HCT116 (cell line): ENCODE measurements around the gene KIF5A. TPM values are rescaled to one million over a fixed set of nuclear protein-coding genes. Genes with fewer than 3 reads are reported as not detected.

Source experiments
- ATAC-seq: fragments of 200-7000 bp; cut with Tn5 transposase; 2 replicates; pipeline ENCODE4 v1.9.1; 2020; ENCODE audit warnings: mild to moderate bottlenecking, moderate library complexity
- BruUV-seq: library from RNA; stranded (reverse); fragments of 400-500 nt; replicated peaks from 2 replicates; lab custom pipeline; 2021; lab: Mats Ljungman, UMichigan
- CTCF ChIA-PET: fragments of 300-600 bp; sonication (Branson Sonifier 250); formaldehyde crosslinking; loops from one replicate; lab custom pipeline; 2021; ENCODE audit warnings: antibody characterized with exemption; lab: Charles Lee
- POLR2A ChIA-PET: fragments of 300-600, 350-600 bp; sonication (Branson Sonifier 250); formaldehyde crosslinking; loops from one replicate; lab custom pipeline; 2021; ENCODE audit warnings: antibody characterized with exemption; lab: Charles Lee
- RAD21 ChIA-PET, 2 experiments: fragments of 300-600 bp; sonication (Branson Sonifier 250); formaldehyde crosslinking; loops; one replicate each; lab custom pipeline; 2023; ENCODE audit warnings: low total read pairs in 2 of 2; ENCODE audit not compliant: uncharacterized antibody in 2 of 2, unreplicated experiment in 2 of 2, low non-redundant PET in 1 of 2; lab: Charles Lee
- DNase-seq: peaks from one replicate; pipeline ENCODE4 v3.0.0-alpha.2; 2010; ENCODE audit warnings: low read depth, low spot score
- H2AFZ ChIP-seq: fragments of 200-600 bp; shearing (Covaris generic), sonication (generic); 2 replicates; pipeline ENCODE4 v1.6.1; 2017; ENCODE audit warnings: low read depth, mixed run types, mixed read lengths, antibody characterized with exemption, low read length; ENCODE audit not compliant: poor library complexity, severe bottlenecking
- H3K27ac ChIP-seq: 2 replicates; pipeline ENCODE4 v1.5.1; 2012; ENCODE audit warnings: low read depth, low read length
- H3K27me3 ChIP-seq: fragments of 200-600 bp; sonication (generic); 2 replicates; pipeline ENCODE4 v1.6.1; 2016; ENCODE audit warnings: mixed run types, low read length, mixed read lengths; ENCODE audit not compliant: insufficient read depth
- H3K36me3 ChIP-seq, 2 experiments: fragments of 200-500 bp in 1 of 2; fragments of 200-600 bp in 1 of 2; sonication (Bioruptor generic) in 1 of 2; sonication (generic) in 1 of 2; 2 replicates each; pipeline versions ENCODE4 v1.5.1 to v1.6.1; 2014 to 2016; ENCODE audit warnings: low read length in 2 of 2, inconsistent platforms in 1 of 2, mixed read lengths in 1 of 2, mixed run types in 1 of 2; ENCODE audit not compliant: insufficient read depth in 2 of 2, control insufficient read depth in 1 of 2
- H3K4me1 ChIP-seq, 2 experiments: fragments of 200-600 bp in 1 of 2; sonication (generic) in 1 of 2; 2 replicates each; pipeline versions ENCODE4 v1.5.1 to v1.6.1; 2012 to 2017; ENCODE audit warnings: low read length in 2 of 2, inconsistent platforms in 1 of 2, mild to moderate bottlenecking in 1 of 2, mixed read lengths in 1 of 2, mixed run types in 1 of 2, moderate library complexity in 1 of 2; ENCODE audit not compliant: insufficient read depth in 2 of 2, control insufficient read depth in 1 of 2
- H3K4me2 ChIP-seq: fragments of 200-600 bp; sonication (generic); 2 replicates; pipeline ENCODE4 v1.6.1; 2017; ENCODE audit warnings: mixed run types, low read length, mixed read lengths
- H3K4me3 ChIP-seq, 2 experiments: fragments of 200-600 bp in 1 of 2; sonication (generic) in 1 of 2; replicated peaks in 1 of 2; 2 replicates each; pipeline ENCODE4 v1.5.1; 2011 to 2016; ENCODE audit warnings: low read length in 2 of 2, control low read depth in 1 of 2, low read depth in 1 of 2, mild to moderate bottlenecking in 1 of 2, mixed read lengths in 1 of 2, mixed run types in 1 of 2
- H3K79me2 ChIP-seq: fragments of 200-600 bp; sonication (generic); 2 replicates; pipeline ENCODE4 v1.6.1; 2017; ENCODE audit warnings: mild to moderate bottlenecking, mixed run types, low read length, moderate library complexity, mixed read lengths; ENCODE audit not compliant: insufficient read depth
- H3K9ac ChIP-seq: fragments of 200-600 bp; sonication (generic); 2 replicates; pipeline ENCODE4 v1.6.1; 2016; ENCODE audit warnings: low read length, mixed read lengths
- H3K9me2 ChIP-seq: fragments of 200-600 bp; sonication (generic), shearing (Covaris generic); 2 replicates; pipeline ENCODE4 v1.6.1; 2017; ENCODE audit warnings: mixed run types, mild to moderate bottlenecking, moderate library complexity; ENCODE audit not compliant: insufficient read depth
- H3K9me3 ChIP-seq, 2 experiments: fragments of 200-500 bp in 1 of 2; fragments of 200-600 bp in 1 of 2; sonication (Bioruptor generic) in 1 of 2; sonication (generic) in 1 of 2; 2 replicates each; pipeline ENCODE4 v1.6.1; 2014 to 2017; ENCODE audit warnings: low read length in 2 of 2, mixed read lengths in 2 of 2, inconsistent platforms in 1 of 2, low read depth in 1 of 2, mild to moderate bottlenecking in 1 of 2, mixed run types in 1 of 2, moderate library complexity in 1 of 2; ENCODE audit not compliant: control insufficient read depth in 1 of 2, insufficient read depth in 1 of 2
- H4K20me1 ChIP-seq: fragments of 200-600 bp; sonication (generic), shearing (Covaris generic); 2 replicates; pipeline ENCODE4 v1.6.1; 2017; ENCODE audit warnings: mixed run types, mild to moderate bottlenecking, moderate library complexity; ENCODE audit not compliant: insufficient read depth
- ATF3 ChIP-seq: IDR thresholded peaks from 2 replicates; pipeline ENCODE4 v1.6.1; 2012
- CBX3 ChIP-seq: IDR thresholded peaks from 2 replicates; pipeline ENCODE4 v1.6.1; 2012; ENCODE audit warnings: low read depth
- EZH2phosphoT487 ChIP-seq: fragments of 200-600 bp; IDR thresholded peaks from 2 replicates; pipeline ENCODE4 v1.6.1; 2018; ENCODE audit warnings: antibody characterized with exemption, borderline replicate concordance
- FOSL1 ChIP-seq: IDR thresholded peaks from 2 replicates; pipeline ENCODE4 v1.6.1; 2012; ENCODE audit warnings: low read depth
- RAD21 ChIP-seq: IDR thresholded peaks from 2 replicates; pipeline ENCODE4 v1.6.1; 2012; ENCODE audit warnings: low read depth, mild to moderate bottlenecking
- REST ChIP-seq: IDR thresholded peaks from 2 replicates; pipeline ENCODE4 v1.6.1; 2012; ENCODE audit warnings: low read depth
- YY1 ChIP-seq: IDR thresholded peaks from 2 replicates; pipeline ENCODE4 v1.6.1; 2011; ENCODE audit warnings: low read length, low read depth, moderate library complexity, mild to moderate bottlenecking; ENCODE audit not compliant: insufficient replicate concordance; ENCODE audit errors: extremely low read depth
- ZFX ChIP-seq: fragments of 450-650 bp; IDR thresholded peaks from 2 replicates; pipeline ENCODE4 v1.6.1; 2017
- ZNF274 ChIP-seq: fragments of 200-500 bp; sonication (Bioruptor generic); IDR thresholded peaks from 2 replicates; pipeline ENCODE4 v1.6.1; 2014; ENCODE audit warnings: mild to moderate bottlenecking, low read depth, low read length, inconsistent platforms
- intact Hi-C: fragments of 100-400 bp; cut with micrococcal nuclease; formaldehyde crosslinking; loops from 2 replicates; pipeline ENCODE4 v1.10.0; 2022
- total RNA-seq: library from RNA; stranded (reverse); gene quantifications from one replicate; pipeline ENCODE4 v1.2.1, GENCODE V29; 2021; ENCODE audit not compliant: unreplicated experiment

KIF5A gene
- total RNA-seq, 1 experiment from 2014 or later: 5.2 TPM

- no peak overlapping the region for H3K4me3 ChIP-seq
- no peaks in the 10 kb centered on the region for H3K36me3 ChIP-seq
- intact Hi-C loops: no loop called here
- H3K27me3 ChIP-seq: no peaks in the 10 kb centered on the region
- H4K20me1 ChIP-seq: no peaks in the 10 kb centered on the region
- ChIA-PET CTCF (interaction anchor here (1.5 kb wide), 1 partner anchor 25 kb away, joined by 4 read pairs; no protein-coding TSS in a partner anchor), RAD21 (no interaction called here), POLR2A (no interaction called here)
- H3K79me2 ChIP-seq: no peaks in the 10 kb centered on the region
- no peaks in the 10 kb centered on the region for H3K9me3 ChIP-seq
- no peak for TF ChIP-seq EZH2phosphoT487
- DNase-seq (no peak), ATAC-seq (no peak)
- H3K9me2 ChIP-seq: no peaks in the 10 kb centered on the region
- H3K27ac ChIP-seq: no peak overlapping the region
- no peak overlapping the region for H3K4me2 ChIP-seq
- H3K4me1 ChIP-seq: peaks cover 2 to 9% of the 10 kb centered on the region in 2 experiments; a peak in 2 of 4 replicates
- no peak overlapping the region for H3K9ac ChIP-seq
- H2AFZ ChIP-seq: no peak overlapping the region
- BruUV-seq: no TSS peak
Measured at GRCh38 chr12:57607958-57608663, 58.3 kb downstream of the KIF5A start.

GRCh38 chr12:57609101-57609780 lies 59.4 kb downstream of the KIF5A start:
- H3K27ac ChIP-seq: no peak overlapping the region
- no peaks in the 10 kb centered on the region for H3K9me3 ChIP-seq
- H3K9me2 ChIP-seq: no peaks in the 10 kb centered on the region
- TF ChIP-seq CBX3 (no peak), REST (no peak), ZFX (no peak), RAD21 (no peak), ATF3 (no peak), FOSL1 (no peak), YY1 (no peak), EZH2phosphoT487 (no peak), ZNF274 (no peak)
- H3K4me1 ChIP-seq: peaks cover 0 to 9% of the 10 kb centered on the region in 2 experiments; a peak in 1 of 4 replicates
- H3K4me2 ChIP-seq: no peak overlapping the region
- intact Hi-C loops: no loop called here
- H3K79me2 ChIP-seq: no peaks in the 10 kb centered on the region
- CTCF ChIA-PET: no interaction called here
- DNase-seq (no peak), ATAC-seq (no peak)
- H2AFZ ChIP-seq: no peak overlapping the region
- no peaks in the 10 kb centered on the region for H3K27me3 ChIP-seq
- H3K9ac ChIP-seq: no peak overlapping the region
- POLR2A ChIA-PET: no interaction called here
- no peaks in the 10 kb centered on the region for H3K36me3 ChIP-seq
- no TSS peak for BruUV-seq
- RAD21 ChIA-PET: no interaction called here
- no peak overlapping the region for H3K4me3 ChIP-seq
- H4K20me1 ChIP-seq: no peaks in the 10 kb centered on the region
